Measurements from ENCODE around the gene FADS1.

Gene FADS1

DNA sequence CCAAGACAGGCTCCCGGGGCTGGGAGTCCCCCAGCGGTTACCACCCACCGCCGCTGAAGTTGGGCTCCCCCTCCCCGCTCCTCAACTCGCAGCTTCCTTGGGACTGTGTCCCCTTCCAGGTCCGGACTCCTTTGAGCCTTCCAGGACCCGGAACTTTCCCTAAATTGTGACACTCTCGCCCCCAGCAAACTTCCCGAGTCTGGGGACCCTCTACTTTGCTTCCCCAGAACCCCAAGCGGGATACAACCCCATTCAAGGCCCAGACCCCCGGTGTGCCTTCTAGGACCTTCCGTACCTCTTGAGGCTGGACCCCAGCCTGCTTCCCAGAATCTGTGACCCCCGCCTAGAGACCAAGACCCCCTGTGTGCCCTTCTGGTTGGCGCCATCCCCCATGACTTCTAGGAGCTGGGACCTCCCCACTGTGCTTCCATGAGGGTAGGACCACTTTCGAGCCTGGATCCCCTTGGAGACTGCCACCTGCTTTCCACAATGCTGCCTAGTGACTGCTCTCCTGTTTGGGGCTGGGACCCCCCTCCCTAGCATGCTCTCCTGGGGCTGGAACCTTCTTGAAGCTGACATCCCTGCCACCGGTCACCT is 63.8 kb downstream of the FADS1 start:
- Histone ChIP-seq H3K4me1 (ENCODE audit: insufficient read depth, insufficient read length) (peaks cover 63% of the 10 kb centered on the region), H3K27me3 (ENCODE audit: insufficient read depth, insufficient read length) (peaks cover 20% of the 10 kb centered on the region), H3K4me3 (ENCODE audit: insufficient read length, low read depth) (peak overlapping the region; percentile 73), H3K9ac (ENCODE audit: insufficient read length, low read depth) (peak overlapping the region; percentile 93), H3K36me3 (ENCODE audit: insufficient read depth, insufficient read length, low read length) (peaks cover 15% of the 10 kb centered on the region), H3K9me3 (ENCODE audit: insufficient read depth, low read length) (no peaks in the 10 kb centered on the region)
- DNase-seq (ENCODE audit: low read depth, low spot score): no peak
- TF ChIP-seq YY1 (IDR thresholded peaks at IDR 0.05; ENCODE audit: insufficient read depth, insufficient read length): no peak
- no peak for TF ChIP-seq SUZ12 (IDR thresholded peaks at IDR 0.05; ENCODE audit: extremely low read depth, insufficient read depth, insufficient read length)
- no peak for TF ChIP-seq ZNF274 (IDR thresholded peaks at IDR 0.05; ENCODE audit: low read depth, low read length)

DNA sequence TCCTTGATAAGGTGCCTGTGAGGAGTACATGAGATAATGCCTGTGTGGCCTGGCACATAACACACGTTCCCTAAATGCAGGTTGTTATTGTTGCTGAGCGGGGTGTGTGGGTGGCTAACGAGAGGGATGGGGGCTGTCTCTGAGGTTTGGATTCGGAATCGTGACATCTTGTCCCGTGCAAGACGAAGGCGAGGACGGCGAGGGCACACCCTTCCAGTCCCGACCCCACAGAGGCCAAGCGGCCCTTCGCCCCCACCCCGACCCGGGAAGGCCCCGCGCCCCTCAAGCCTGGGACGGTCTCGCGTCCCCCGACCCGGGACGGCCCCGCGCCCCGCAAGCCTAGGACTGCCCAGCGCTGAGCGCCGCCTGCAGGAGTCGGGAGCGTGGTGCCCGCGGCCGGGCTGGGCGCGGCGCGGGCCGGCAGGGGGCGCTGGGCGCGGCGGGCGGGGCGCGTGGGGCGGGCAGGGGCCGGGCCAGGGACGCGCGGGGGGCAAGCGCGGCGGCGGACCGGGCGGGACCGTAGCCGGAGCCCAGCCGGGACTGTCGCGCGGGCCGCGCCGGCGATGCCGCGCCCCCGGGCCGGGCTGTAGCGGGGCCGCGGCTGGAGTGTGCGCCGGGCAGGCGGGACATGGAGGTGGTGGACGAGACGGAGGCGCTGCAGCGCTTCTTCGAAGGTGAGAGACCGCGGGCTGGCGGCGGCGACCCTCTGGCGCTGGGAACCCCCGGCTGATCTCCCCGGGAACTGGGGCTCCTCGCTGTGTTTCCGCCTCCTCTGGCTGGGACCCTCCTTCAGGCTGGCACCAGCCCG is 64.5 kb downstream of the FADS1 start, which contains the start of gene MYRF:
MYRF (plus strand) TSS at position 520 of the 808 bp plus-strand sequence; CDS start at position 629, 109 bp downstream.
- H3K36me3 ChIP-seq (ENCODE audit: insufficient read depth, insufficient read length, low read length): peaks cover 12% of the 10 kb centered on the region
- H3K9ac ChIP-seq (ENCODE audit: insufficient read length, low read depth): peak within 1 kb of the TSS; percentile 93
- no peaks in the 10 kb centered on the region for H3K9me3 ChIP-seq (ENCODE audit: insufficient read depth, low read length)
- peaks cover 62% of the 10 kb centered on the region for H3K4me1 ChIP-seq (ENCODE audit: insufficient read depth, insufficient read length)
- peak within 1 kb of the TSS; percentile 73 for H3K4me3 ChIP-seq (ENCODE audit: insufficient read length, low read depth)
- no peak for DNase-seq (ENCODE audit: low read depth, low spot score)
- H3K27me3 ChIP-seq (ENCODE audit: insufficient read depth, insufficient read length): peaks cover 20% of the 10 kb centered on the region
- no peak for TF ChIP-seq SUZ12 (IDR thresholded peaks at IDR 0.05; ENCODE audit: extremely low read depth, insufficient read depth, insufficient read length)
- TF ChIP-seq YY1 (IDR thresholded peaks at IDR 0.05; ENCODE audit: insufficient read depth, insufficient read length): no peak
- no peak for TF ChIP-seq ZNF274 (IDR thresholded peaks at IDR 0.05; ENCODE audit: low read depth, low read length)

DNA sequence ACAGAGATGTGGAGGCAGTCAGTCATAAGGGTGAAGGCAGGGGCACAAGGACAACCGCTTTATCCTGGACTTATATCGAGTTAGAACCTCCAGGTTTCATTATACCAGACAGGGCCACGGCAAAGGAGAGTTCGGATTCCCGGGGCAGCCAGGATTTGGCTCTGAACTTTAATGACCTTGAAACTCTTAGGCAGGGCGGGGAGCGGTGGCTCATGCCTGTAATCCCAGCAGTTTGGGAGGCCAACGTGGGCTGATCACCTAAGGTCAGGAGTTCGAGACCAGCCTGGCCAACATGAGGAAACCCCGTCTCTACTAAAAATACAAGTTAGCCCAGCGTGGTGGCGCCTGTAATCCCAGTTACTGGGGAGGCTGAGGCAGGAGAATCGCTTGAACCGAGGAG is 65.4 kb downstream of the FADS1 start:
- no peak overlapping the region for H3K4me3 ChIP-seq (ENCODE audit: insufficient read length, low read depth)
- peaks cover 59% of the 10 kb centered on the region for H3K4me1 ChIP-seq (ENCODE audit: insufficient read depth, insufficient read length)
- H3K27me3 ChIP-seq (ENCODE audit: insufficient read depth, insufficient read length): peaks cover 20% of the 10 kb centered on the region
- H3K36me3 ChIP-seq (ENCODE audit: insufficient read depth, insufficient read length, low read length): peaks cover 8% of the 10 kb centered on the region
- no peak for DNase-seq (ENCODE audit: low read depth, low spot score)
- no peak for TF ChIP-seq SUZ12 (IDR thresholded peaks at IDR 0.05; ENCODE audit: extremely low read depth, insufficient read depth, insufficient read length)
- no peak for TF ChIP-seq ZNF274 (IDR thresholded peaks at IDR 0.05; ENCODE audit: low read depth, low read length)
- TF ChIP-seq YY1 (IDR thresholded peaks at IDR 0.05; ENCODE audit: insufficient read depth, insufficient read length): no peak
- H3K9me3 ChIP-seq (ENCODE audit: insufficient read depth, low read length): no peaks in the 10 kb centered on the region
- H3K9ac ChIP-seq (ENCODE audit: insufficient read length, low read depth): no peak overlapping the region

DNA sequence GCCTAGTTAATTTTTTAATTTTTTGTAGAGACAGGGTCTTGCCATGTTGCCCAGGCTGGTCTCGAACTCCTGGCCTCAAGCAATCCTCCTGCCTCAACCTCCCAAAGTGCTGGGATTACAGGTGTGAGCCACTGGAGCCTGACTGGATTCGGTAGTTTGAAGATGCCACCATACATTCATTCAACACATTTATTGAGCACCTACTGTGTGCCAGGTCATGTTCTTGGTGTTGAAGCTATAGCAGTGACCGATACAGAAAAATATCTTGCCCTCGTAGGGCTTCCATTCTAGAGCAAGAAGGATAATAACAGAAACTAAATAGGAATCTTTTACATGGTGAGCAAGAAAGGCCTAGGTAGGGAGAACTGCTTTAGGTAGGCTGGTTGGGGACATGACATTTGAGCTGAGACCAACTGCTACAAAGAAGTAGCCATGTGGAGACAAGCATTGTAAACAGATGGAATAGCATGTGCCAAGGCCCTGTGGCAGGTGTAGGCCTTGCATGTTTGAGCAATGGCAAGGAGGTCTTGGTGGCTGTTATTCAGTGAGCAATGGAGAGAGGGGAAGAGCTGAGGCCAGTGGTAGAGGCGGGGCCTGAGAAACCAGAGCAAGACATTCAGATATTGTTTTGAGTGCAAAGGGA is 66.1 kb downstream of the FADS1 start:
- Histone ChIP-seq H3K4me3 (ENCODE audit: insufficient read length, low read depth) (no peak overlapping the region), H3K36me3 (ENCODE audit: insufficient read depth, insufficient read length, low read length) (peaks cover 2% of the 10 kb centered on the region), H3K27me3 (ENCODE audit: insufficient read depth, insufficient read length) (peaks cover 20% of the 10 kb centered on the region), H3K9me3 (ENCODE audit: insufficient read depth, low read length) (no peaks in the 10 kb centered on the region), H3K4me1 (ENCODE audit: insufficient read depth, insufficient read length) (peaks cover 58% of the 10 kb centered on the region), H3K9ac (ENCODE audit: insufficient read length, low read depth) (no peak overlapping the region)
- no peak for DNase-seq (ENCODE audit: low read depth, low spot score)
- no peak for TF ChIP-seq SUZ12 (IDR thresholded peaks at IDR 0.05; ENCODE audit: extremely low read depth, insufficient read depth, insufficient read length)
- no peak for TF ChIP-seq YY1 (IDR thresholded peaks at IDR 0.05; ENCODE audit: insufficient read depth, insufficient read length)
- no peak for TF ChIP-seq ZNF274 (IDR thresholded peaks at IDR 0.05; ENCODE audit: low read depth, low read length)
